ENCODE results near the gene BCL2L11.

DNA sequence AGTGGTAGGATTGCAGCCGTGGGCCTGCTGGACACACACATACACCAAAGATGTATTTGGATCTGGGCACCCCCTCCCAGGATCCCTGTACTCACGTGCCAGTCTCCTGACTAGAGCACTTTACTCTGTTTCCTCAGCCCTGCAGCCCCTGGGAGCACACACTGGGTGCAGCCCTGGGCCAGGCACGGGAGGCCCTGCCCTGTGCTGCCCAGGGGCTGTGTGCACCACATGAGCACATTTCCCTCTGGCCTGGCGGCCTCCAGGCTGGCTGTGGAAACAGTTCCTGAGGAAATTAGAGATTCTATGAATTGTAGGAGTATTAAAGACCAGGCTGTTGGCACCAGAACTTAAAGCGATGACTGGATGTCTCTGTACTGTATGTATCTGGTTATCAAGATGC lies 45.4 kb downstream of the BCL2L11 start:
- TF ChIP-seq, protein P1, sequence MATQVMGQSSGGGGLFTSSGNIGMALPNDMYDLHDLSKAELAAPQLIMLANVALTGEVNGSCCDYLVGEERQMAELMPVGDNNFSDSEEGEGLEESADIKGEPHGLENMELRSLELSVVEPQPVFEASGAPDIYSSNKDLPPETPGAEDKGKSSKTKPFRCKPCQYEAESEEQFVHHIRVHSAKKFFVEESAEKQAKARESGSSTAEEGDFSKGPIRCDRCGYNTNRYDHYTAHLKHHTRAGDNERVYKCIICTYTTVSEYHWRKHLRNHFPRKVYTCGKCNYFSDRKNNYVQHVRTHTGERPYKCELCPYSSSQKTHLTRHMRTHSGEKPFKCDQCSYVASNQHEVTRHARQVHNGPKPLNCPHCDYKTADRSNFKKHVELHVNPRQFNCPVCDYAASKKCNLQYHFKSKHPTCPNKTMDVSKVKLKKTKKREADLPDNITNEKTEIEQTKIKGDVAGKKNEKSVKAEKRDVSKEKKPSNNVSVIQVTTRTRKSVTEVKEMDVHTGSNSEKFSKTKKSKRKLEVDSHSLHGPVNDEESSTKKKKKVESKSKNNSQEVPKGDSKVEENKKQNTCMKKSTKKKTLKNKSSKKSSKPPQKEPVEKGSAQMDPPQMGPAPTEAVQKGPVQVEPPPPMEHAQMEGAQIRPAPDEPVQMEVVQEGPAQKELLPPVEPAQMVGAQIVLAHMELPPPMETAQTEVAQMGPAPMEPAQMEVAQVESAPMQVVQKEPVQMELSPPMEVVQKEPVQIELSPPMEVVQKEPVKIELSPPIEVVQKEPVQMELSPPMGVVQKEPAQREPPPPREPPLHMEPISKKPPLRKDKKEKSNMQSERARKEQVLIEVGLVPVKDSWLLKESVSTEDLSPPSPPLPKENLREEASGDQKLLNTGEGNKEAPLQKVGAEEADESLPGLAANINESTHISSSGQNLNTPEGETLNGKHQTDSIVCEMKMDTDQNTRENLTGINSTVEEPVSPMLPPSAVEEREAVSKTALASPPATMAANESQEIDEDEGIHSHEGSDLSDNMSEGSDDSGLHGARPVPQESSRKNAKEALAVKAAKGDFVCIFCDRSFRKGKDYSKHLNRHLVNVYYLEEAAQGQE (IDR thresholded peaks at IDR 0.05; ENCODE audit: unreplicated experiment), result no peak
- TF ChIP-seq, protein P2, sequence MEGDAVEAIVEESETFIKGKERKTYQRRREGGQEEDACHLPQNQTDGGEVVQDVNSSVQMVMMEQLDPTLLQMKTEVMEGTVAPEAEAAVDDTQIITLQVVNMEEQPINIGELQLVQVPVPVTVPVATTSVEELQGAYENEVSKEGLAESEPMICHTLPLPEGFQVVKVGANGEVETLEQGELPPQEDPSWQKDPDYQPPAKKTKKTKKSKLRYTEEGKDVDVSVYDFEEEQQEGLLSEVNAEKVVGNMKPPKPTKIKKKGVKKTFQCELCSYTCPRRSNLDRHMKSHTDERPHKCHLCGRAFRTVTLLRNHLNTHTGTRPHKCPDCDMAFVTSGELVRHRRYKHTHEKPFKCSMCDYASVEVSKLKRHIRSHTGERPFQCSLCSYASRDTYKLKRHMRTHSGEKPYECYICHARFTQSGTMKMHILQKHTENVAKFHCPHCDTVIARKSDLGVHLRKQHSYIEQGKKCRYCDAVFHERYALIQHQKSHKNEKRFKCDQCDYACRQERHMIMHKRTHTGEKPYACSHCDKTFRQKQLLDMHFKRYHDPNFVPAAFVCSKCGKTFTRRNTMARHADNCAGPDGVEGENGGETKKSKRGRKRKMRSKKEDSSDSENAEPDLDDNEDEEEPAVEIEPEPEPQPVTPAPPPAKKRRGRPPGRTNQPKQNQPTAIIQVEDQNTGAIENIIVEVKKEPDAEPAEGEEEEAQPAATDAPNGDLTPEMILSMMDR (conservative IDR thresholded peaks at IDR 0.05; ENCODE audit: low read depth in 2 of 2), result no peak
- TF ChIP-seq EZH2phosphoT487 (IDR thresholded peaks at IDR 0.05; ENCODE audit: unreplicated experiment) (no peak), POLR2AphosphoS5 (IDR thresholded peaks at IDR 0.05; ENCODE audit: low read depth) (no peak)
